Right lobe of liver (tissue), 6 donors: ENCODE results near the gene ELMO1. TPM values are rescaled to one million over a fixed set of nuclear protein-coding genes. Genes with fewer than 3 reads are reported as not detected.

Experiments
- ATAC-seq, 4 donors: fragments of 200-7000 bp; cut with Tn5 transposase; one replicate each; pipeline ENCODE4 v1.9.1; 2020; ENCODE audit warnings: mild to moderate bottlenecking in 4 of 4, moderate library complexity in 4 of 4
- DNase-seq, 3 donors: peaks; one replicate each; pipeline ENCODE4 v3.0.0-alpha.2; 2020
- H3K27ac ChIP-seq, 3 donors: fragments of 200-600 bp; one replicate each; pipeline ENCODE4 v1.8.0; 2022
- H3K27me3 ChIP-seq, 2 donors: fragments of 200-600 bp; one replicate each; pipeline ENCODE4 v1.8.0; 2022
- H3K36me3 ChIP-seq, 4 donors: fragments of 200-600 bp; sonication (generic) in 1 of 4; one replicate each; pipeline versions ENCODE4 v1.5.1 to v1.8.0; 2017 to 2022; ENCODE audit warnings: control low read depth in 1 of 4
- H3K4me1 ChIP-seq, 4 donors: fragments of 200-600 bp; sonication (generic) in 1 of 4; one replicate each; pipeline versions ENCODE4 v1.5.1 to v1.8.0; 2017 to 2022; ENCODE audit warnings: control low read depth in 1 of 4
- H3K4me3 ChIP-seq, 3 donors: fragments of 200-600 bp; one replicate each; pipeline ENCODE4 v1.8.0; 2022
- H3K9me3 ChIP-seq, 4 donors: fragments of 200-600 bp; sonication (generic) in 1 of 4; one replicate each; pipeline versions ENCODE4 v1.5.1 to v1.8.0; 2017 to 2022; ENCODE audit warnings: control low read depth in 1 of 4
- CTCF ChIP-seq, 4 donors: fragments of 200-600 bp in 3 of 4; fragments of 450-650 bp in 1 of 4; IDR thresholded peaks; one replicate each; pipeline versions ENCODE4 v1.5.1 to v1.8.0; 2016 to 2022; ENCODE audit warnings: antibody characterized with exemption in 4 of 4, mild to moderate bottlenecking in 2 of 4
- POLR2A ChIP-seq: fragments of 450-650 bp; IDR thresholded peaks from one replicate; pipeline ENCODE4 v1.6.1; 2017; ENCODE audit warnings: antibody characterized with exemption, mild to moderate bottlenecking
- WGBS: methylation state at CpG from one replicate; pipeline ENCODE4 v1.1.6; 2018; ENCODE audit warnings: low coverage, low lambda C conversion rate; ENCODE audit not compliant: insufficient coverage; ENCODE audit errors: missing lambda C conversion rate; 5-methylcytosine and 5-hydroxymethylcytosine counted together
- intact Hi-C, 2 donors: fragments of 100-400 bp; cut with DNase I; formaldehyde crosslinking; loops; one replicate each; pipeline versions ENCODE4 v1.11.2 to v1.14.1; 2022
- total RNA-seq, 6 experiments: library from RNA; depleted of rRNA in 2 of 6; stranded (reverse); fragments of >200 nt in 2 of 6; fragmentation: NEBNext Ultra II Directional in 3 of 6; extraction: Animal tissue kit (Norgen Biotek cat#: 25700) in 3 of 6; gene quantifications; one replicate each; pipeline versions ENCODE4 v1.1.0 to v1.2.4, GENCODE V29; 2016 to 2023
- donor health status: DM: no; HTN: yes; CAD: no.
- donor health status: DM: no; HTN: no; CAD: no.
- donor health status: DM: no; HTN: no; CAD: no.
- donor health status: DM: no; HTN: yes; CAD: no.
- donor health status: DM: no; HTN: yes; CAD: no.

The ELMO1 gene
- total RNA-seq, 6 experiments from 2014 or later = 18.4 to 55.4 (median 25.1) TPM

GRCh38 chr7:37394158-37394557 is 54.5 kb downstream of the ELMO1 start:
- H3K4me1 ChIP-seq = peaks cover 0 to 19% (median 3%) of the 10 kb centered on the region in 4 donors
- TF ChIP-seq CTCF (IDR thresholded peaks at IDR 0.05) = no peak
- TF ChIP-seq POLR2A = no peak
- no peaks in the 10 kb centered on the region for H3K27me3 ChIP-seq
- intact Hi-C loops = no loop called here
- DNase-seq = no peak
- ATAC-seq = no peak
- WGBS = 67% methylated on average over 2 of the region's 2 CpGs
- no peak overlapping the region for H3K4me3 ChIP-seq
- no peaks in the 10 kb centered on the region for H3K36me3 ChIP-seq
- H3K9me3 ChIP-seq = no peaks in the 10 kb centered on the region
- no peak overlapping the region for H3K27ac ChIP-seq

- DNase-seq = no peak
- no peak for ATAC-seq
- Histone ChIP-seq H3K4me1 (peaks cover 0 to 19% (median 3%) of the 10 kb centered on the region in 4 donors), H3K9me3 (no peaks in the 10 kb centered on the region), H3K4me3 (no peak overlapping the region), H3K27ac (no peak overlapping the region), H3K36me3 (no peaks in the 10 kb centered on the region), H3K27me3 (no peaks in the 10 kb centered on the region)
- TF ChIP-seq POLR2A (no peak), CTCF (IDR thresholded peaks at IDR 0.05) (no peak)
- intact Hi-C loops = no loop called here
- WGBS = 75% methylated on average over 1 of the region's 1 CpG
Observed at GRCh38 chr7:37393476-37393875, 55.2 kb downstream of the ELMO1 start.

- H3K4me3 ChIP-seq = no peak overlapping the region
- no peaks in the 10 kb centered on the region for H3K36me3 ChIP-seq
- WGBS = 20% methylated on average over 1 of the region's 1 CpG
- no peaks in the 10 kb centered on the region for H3K27me3 ChIP-seq
- H3K27ac ChIP-seq = peak overlapping the region in 1 of 3 donors; percentile 57
- H3K9me3 ChIP-seq = no peaks in the 10 kb centered on the region
- intact Hi-C loops = no loop called here
- DNase-seq (no peak), ATAC-seq (no peak)
- TF ChIP-seq POLR2A (no peak), CTCF (IDR thresholded peaks at IDR 0.05) (no peak)
- H3K4me1 ChIP-seq = peaks cover 0 to 19% (median 3%) of the 10 kb centered on the region in 4 donors
Observed at GRCh38 chr7:37392673-37393017, 56.0 kb downstream of the ELMO1 start.

GRCh38 chr7:37391791-37392672 is 56.6 kb downstream of the ELMO1 start:
- intact Hi-C loops = no loop called here
- DNase-seq = no peak
- Histone ChIP-seq H3K27ac (peak overlapping the region; percentile 29 to 57 (median 44)), H3K4me3 (no peak overlapping the region), H3K27me3 (no peaks in the 10 kb centered on the region), H3K36me3 (no peaks in the 10 kb centered on the region), H3K9me3 (no peaks in the 10 kb centered on the region), H3K4me1 (peaks cover 0 to 19% (median 3%) of the 10 kb centered on the region in 4 donors)
- peak; percentile 66 to 76 (median 70) for ATAC-seq
- TF ChIP-seq POLR2A (no peak), CTCF (IDR thresholded peaks at IDR 0.05) (no peak)
- 41% methylated on average over 6 of the region's 10 CpGs for WGBS
